NCI-H345 (cell line): ENCODE measurements around the gene LBHD1.
"Not testable (repeated sequence)": the region's sequence is repeated elsewhere in the genome, so short reads cannot be mapped to it uniquely, and the experiment has no call there.

ENCODE experiments used
- DNase-seq: peaks from one replicate; lab custom pipeline; 2025; lab: John Stamatoyannopoulos, UW

Gene LBHD1

GRCh38 chr11:62671608-62672389 is at the start of gene LBHD1, which contains the start of gene UQCC3:
Gene LBHD1, minus strand, starts transcription at chr11:62672267. Its CDS starts 2,236 bp downstream, at chr11:62670031.
Gene UQCC3, plus strand, starts transcription at chr11:62671673. Its CDS starts 73 bp downstream, at chr11:62671746.
- peak; percentile 83 for DNase-seq

- DNase-seq = no peak
These were observed 47.4 kb upstream of the LBHD1 start for GRCh38 chr11:62719302-62719978.

- no peak for DNase-seq
These were observed 44.7 kb upstream of the LBHD1 start for GRCh38 chr11:62716816-62717215.

GRCh38 chr11:62716206-62716605 is 44.1 kb upstream of the LBHD1 start:
- DNase-seq = no peak

- no peak for DNase-seq
These were observed 43.4 kb upstream of the LBHD1 start for GRCh38 chr11:62715150-62716130.

GRCh38 chr11:62713343-62713742 is 41.3 kb upstream of the LBHD1 start:
- no peak for DNase-seq

GRCh38 chr11:62712861-62713260 is 40.8 kb upstream of the LBHD1 start:
- DNase-seq = no peak

- DNase-seq = no peak
These were observed 40.3 kb upstream of the LBHD1 start for GRCh38 chr11:62712276-62712812.

GRCh38 chr11:62710001-62710345 is 37.9 kb upstream of the LBHD1 start:
- DNase-seq = no peak

GRCh38 chr11:62709247-62710000 is 37.4 kb upstream of the LBHD1 start:
- peak; percentile 99 for DNase-seq

GRCh38 chr11:62708793-62709192 is 36.7 kb upstream of the LBHD1 start:
- peak; percentile 70 for DNase-seq

GRCh38 chr11:62708392-62708791 is 36.3 kb upstream of the LBHD1 start:
- no peak for DNase-seq

- no peak for DNase-seq
These were observed 35.3 kb upstream of the LBHD1 start, which contains the start of the genes BSCL2 and GNG3 for GRCh38 chr11:62707277-62707861. Gene BSCL2, minus strand, starts transcription at chr11:62707424. Its CDS starts 229 bp downstream, at chr11:62707195. Gene GNG3, plus strand, starts transcription at chr11:62707676. Its CDS starts 620 bp downstream, at chr11:62708296.

- no peak for DNase-seq
These were observed 34.8 kb upstream of the LBHD1 start for GRCh38 chr11:62706850-62707247.

GRCh38 chr11:62705880-62706849 is 34.1 kb upstream of the LBHD1 start:
- DNase-seq = peak; percentile 97

GRCh38 chr11:62705413-62705812 is 33.3 kb upstream of the LBHD1 start:
- DNase-seq = no peak

GRCh38 chr11:62703921-62704320 is 31.9 kb upstream of the LBHD1 start:
- DNase-seq = not testable (repeated sequence)

- no peak for DNase-seq
These were observed 30.2 kb upstream of the LBHD1 start for GRCh38 chr11:62702246-62702645.

GRCh38 chr11:62694455-62695167 is 22.5 kb upstream of the LBHD1 start:
- DNase-seq = peak; percentile 67
